Endothelial cell of umbilical vein (primary cell): ENCODE data around the gene SLCO3A1. TPM values are rescaled to one million over a fixed set of nuclear protein-coding genes. Genes with fewer than 3 reads are reported as not detected.

Source experiments
- BruUV-seq: library from RNA; stranded (reverse); fragments of 400-500 nt; replicated peaks from 2 replicates; lab custom pipeline; 2021; lab: Mats Ljungman, UMichigan
- CTCF ChIA-PET: fragments of 300-600, 350-600 bp; sonication (Branson Sonifier 250); formaldehyde crosslinking; loops from one replicate; lab custom pipeline; 2021; ENCODE audit warnings: antibody characterized with exemption, inconsistent platforms; lab: Charles Lee
- POLR2A ChIA-PET: fragments of 300-600, 350-600 bp; sonication (Branson Sonifier 250); formaldehyde crosslinking; loops from one replicate; lab custom pipeline; 2021; ENCODE audit warnings: antibody characterized with exemption, inconsistent platforms; lab: Charles Lee
- DNase-seq: peaks from one replicate; pipeline ENCODE4 v3.0.0-alpha.2; 2011; ENCODE audit warnings: low read depth, low spot score
- FAIRE-seq: peaks from 2 replicates; lab custom pipeline; 2011; peaks lifted over from hg19 to GRCh38; lab: Jason Lieb, UNC
- H2AFZ ChIP-seq: 2 replicates; pipeline ENCODE4 v1.6.0; 2012; ENCODE audit warnings: low read depth, low read length, control low read depth, inconsistent platforms
- H3K27ac ChIP-seq: 2 replicates; pipeline ENCODE4 v1.5.1; 2011; ENCODE audit warnings: low read depth, mild to moderate bottlenecking, control low read depth, low read length, moderate library complexity; ENCODE audit not compliant: insufficient read depth
- H3K27me3 ChIP-seq, 2 experiments: 2 replicates each; pipeline versions ENCODE4 v1.6.0 to v1.6.1; 2011; ENCODE audit warnings: low read length in 2 of 2, mixed read lengths in 1 of 2; ENCODE audit not compliant: control insufficient read depth in 2 of 2, insufficient read depth in 2 of 2
- H3K36me3 ChIP-seq, 2 experiments: 2 replicates in 1 of 2; 3 replicates in 1 of 2; pipeline ENCODE4 v1.5.1; 2011; ENCODE audit warnings: low read length in 2 of 2, mild to moderate bottlenecking in 1 of 2, moderate library complexity in 1 of 2; ENCODE audit not compliant: control insufficient read depth in 2 of 2, insufficient read depth in 2 of 2; ENCODE audit errors: extremely low read depth in 1 of 2
- H3K4me1 ChIP-seq: 3 replicates; pipeline ENCODE4 v1.5.1; 2011; ENCODE audit warnings: mild to moderate bottlenecking, low read length; ENCODE audit not compliant: control insufficient read depth, insufficient read depth; ENCODE audit errors: extremely low read depth
- H3K4me2 ChIP-seq: 2 replicates; pipeline ENCODE4 v1.6.1; 2011; ENCODE audit warnings: low read length, control low read depth, mixed read lengths; ENCODE audit not compliant: insufficient read depth
- H3K4me3 ChIP-seq, 3 experiments: fragments of 200-600 bp in 1 of 3; sonication (generic), shearing (Covaris generic) in 1 of 3; replicated peaks in 1 of 3; 2 replicates each; pipeline ENCODE4 v1.5.1; 2011 to 2016; ENCODE audit warnings: control low read depth in 3 of 3, low read length in 3 of 3, mild to moderate bottlenecking in 2 of 3, inconsistent platforms in 1 of 3, low read depth in 1 of 3, moderate library complexity in 1 of 3; ENCODE audit not compliant: insufficient read depth in 1 of 3
- H3K79me2 ChIP-seq: 2 replicates; pipeline ENCODE4 v1.6.0; 2012; ENCODE audit warnings: low read length, inconsistent platforms; ENCODE audit not compliant: control insufficient read depth, insufficient read depth
- H3K9ac ChIP-seq: replicated peaks from 2 replicates; pipeline ENCODE3; 2011; ENCODE audit warnings: low read length, control low read depth; ENCODE audit not compliant: insufficient read depth; ENCODE audit errors: extremely low read depth
- H3K9me1 ChIP-seq: replicated peaks from 3 replicates; pipeline ENCODE4 v1.6.0; 2011; ENCODE audit warnings: mild to moderate bottlenecking, low read length; ENCODE audit not compliant: control insufficient read depth, insufficient read depth; ENCODE audit errors: extremely low read depth
- H3K9me3 ChIP-seq: replicated peaks from 2 replicates; pipeline ENCODE4 v1.5.1; 2012; ENCODE audit warnings: low read length, inconsistent platforms; ENCODE audit not compliant: control insufficient read depth, insufficient read depth
- H4K20me1 ChIP-seq: replicated peaks from 2 replicates; pipeline ENCODE3; 2011; ENCODE audit warnings: mild to moderate bottlenecking, low read length; ENCODE audit not compliant: control insufficient read depth, insufficient read depth; ENCODE audit errors: extremely low read depth
- EZH2 ChIP-seq: IDR thresholded peaks from 2 replicates; pipeline ENCODE4 v1.6.1; 2012; ENCODE audit warnings: borderline replicate concordance, low read depth, mild to moderate bottlenecking, moderate library complexity, low read length, inconsistent platforms; ENCODE audit not compliant: severe bottlenecking
- FOS ChIP-seq: IDR thresholded peaks from 2 replicates; pipeline ENCODE4 v1.6.1; 2011; ENCODE audit warnings: mild to moderate bottlenecking, low read length, moderate library complexity, borderline replicate concordance; ENCODE audit not compliant: insufficient read depth
- GATA2 ChIP-seq: IDR thresholded peaks from 2 replicates; pipeline ENCODE4 v1.7.0; 2011; ENCODE audit warnings: low read depth, mild to moderate bottlenecking, moderate library complexity, mixed read lengths, low read length; ENCODE audit not compliant: insufficient read length, insufficient read depth
- JUN ChIP-seq: IDR thresholded peaks from 2 replicates; pipeline ENCODE4 v1.6.1; 2011; ENCODE audit warnings: borderline replicate concordance, low read depth; ENCODE audit not compliant: insufficient read length, insufficient read depth
- MYC ChIP-seq: IDR thresholded peaks from one replicate; pipeline ENCODE4 v1.6.1; 2011; ENCODE audit warnings: mild to moderate bottlenecking, low read depth, low read length
- POLR2A ChIP-seq: IDR thresholded peaks from 2 replicates; pipeline ENCODE4 v1.6.1; 2012; ENCODE audit warnings: low read depth, mild to moderate bottlenecking, control low read depth, low read length
- POLR2AphosphoS5 ChIP-seq: IDR thresholded peaks from 2 replicates; pipeline ENCODE4 v1.6.1; 2012; ENCODE audit warnings: low read depth, mild to moderate bottlenecking, control low read depth, low read length, moderate library complexity; ENCODE audit not compliant: insufficient read depth
- dilution Hi-C: fragments of 300-500 bp; cut with MboI; formaldehyde crosslinking; loops from one replicate; pipeline ENCODE4 v1.15.0; 2019; ENCODE audit warnings: low sequenced_read_pairs; ENCODE audit not compliant: extremely low pct_ligation_motif_present
- intact Hi-C: fragments of 100-400 bp; cut with micrococcal nuclease; formaldehyde crosslinking; loops from one replicate; pipeline ENCODE4 v1.10.0; 2022
- polyA plus RNA-seq, 4 experiments: library from polyadenylated mRNA; depleted of rRNA in 3 of 4; stranded (reverse) in 3 of 4; unstranded in 1 of 4; fragments of >200 nt; gene quantifications; 2 replicates each; pipeline versions ENCODE4 v1.2.1 to v1.2.3, GENCODE V29; 2011 to 2012; ENCODE audit warnings: missing spikeins in 1 of 4
- total RNA-seq: library from RNA; stranded (reverse); gene quantifications from 2 replicates; pipeline ENCODE4 v1.2.3, GENCODE V29; 2021
- TF ChIP-seq, protein P1 (sequence below): IDR thresholded peaks from 2 replicates; pipeline ENCODE4 v1.6.1; 2011; ENCODE audit not compliant: insufficient read depth, insufficient read length
- TF ChIP-seq, protein P2 (sequence below), 2 donors: IDR thresholded peaks; 1 replicate in 1 of 2; 2 replicates in 1 of 2; pipeline ENCODE4 v1.5.1; 2011; ENCODE audit warnings: low read length in 2 of 2, mild to moderate bottlenecking in 2 of 2, moderate library complexity in 2 of 2, control low read depth in 1 of 2, inconsistent platforms in 1 of 2, low read depth in 1 of 2; ENCODE audit not compliant: insufficient read depth in 1 of 2; ENCODE audit errors: extremely low read depth in 1 of 2

SLCO3A1 gene
- total and polyA plus RNA-seq, 2 donors (not counting 3 experiments of a cell fraction or from before 2014, with no cell fraction given) = 0.88 to 0.92 TPM

DNA sequence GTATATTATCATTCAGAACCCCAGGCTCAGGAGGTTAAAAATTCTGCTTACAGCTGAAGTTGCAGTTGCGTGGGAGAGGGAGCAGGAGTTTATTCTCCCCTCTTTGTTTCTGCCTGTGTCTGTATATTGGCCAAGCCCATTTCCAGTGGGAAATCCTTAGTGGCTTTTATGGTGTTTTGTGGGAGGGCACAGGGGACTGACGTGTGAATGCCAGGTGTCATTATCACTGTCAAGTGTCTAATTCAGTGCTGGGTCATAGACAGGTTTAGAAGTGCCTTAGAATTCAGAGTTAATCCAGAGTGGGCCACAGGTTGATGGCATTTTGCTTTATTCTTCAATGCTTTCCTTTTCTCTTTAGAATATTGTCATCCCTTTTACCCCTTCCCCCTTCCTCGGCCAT, 33.4 kb downstream of the SLCO3A1 start:
- no peak for DNase-seq
- intact Hi-C loops = no loop called here
- dilution Hi-C loops = no loop called here
- CTCF ChIA-PET = no interaction called here
- no peaks in the 10 kb centered on the region for H3K9me3 ChIP-seq
- FAIRE-seq = no peak
- no peak overlapping the region for H3K4me3 ChIP-seq
- BruUV-seq = no TSS peak
- no peaks in the 10 kb centered on the region for H3K4me1 ChIP-seq
- no peaks in the 10 kb centered on the region for H3K36me3 ChIP-seq
- POLR2A ChIA-PET = no interaction called here
- no peak overlapping the region for H3K27ac ChIP-seq
- no peak overlapping the region for H3K4me2 ChIP-seq
- H3K27me3 ChIP-seq = no peaks in the 10 kb centered on the region
- no peaks in the 10 kb centered on the region for H3K79me2 ChIP-seq
- H3K9ac ChIP-seq = no peak overlapping the region
- no peaks in the 10 kb centered on the region for H4K20me1 ChIP-seq
- H2AFZ ChIP-seq = no peak overlapping the region
- H3K9me1 ChIP-seq = no peaks in the 10 kb centered on the region
- TF ChIP-seq EZH2 (no peak), GATA2 (no peak), MYC (no peak), POLR2AphosphoS5 (no peak), JUN (no peak), POLR2A (no peak), FOS (no peak)
- TF ChIP-seq, protein P1, sequence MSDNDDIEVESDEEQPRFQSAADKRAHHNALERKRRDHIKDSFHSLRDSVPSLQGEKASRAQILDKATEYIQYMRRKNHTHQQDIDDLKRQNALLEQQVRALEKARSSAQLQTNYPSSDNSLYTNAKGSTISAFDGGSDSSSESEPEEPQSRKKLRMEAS = no peak
- TF ChIP-seq, protein P2, sequence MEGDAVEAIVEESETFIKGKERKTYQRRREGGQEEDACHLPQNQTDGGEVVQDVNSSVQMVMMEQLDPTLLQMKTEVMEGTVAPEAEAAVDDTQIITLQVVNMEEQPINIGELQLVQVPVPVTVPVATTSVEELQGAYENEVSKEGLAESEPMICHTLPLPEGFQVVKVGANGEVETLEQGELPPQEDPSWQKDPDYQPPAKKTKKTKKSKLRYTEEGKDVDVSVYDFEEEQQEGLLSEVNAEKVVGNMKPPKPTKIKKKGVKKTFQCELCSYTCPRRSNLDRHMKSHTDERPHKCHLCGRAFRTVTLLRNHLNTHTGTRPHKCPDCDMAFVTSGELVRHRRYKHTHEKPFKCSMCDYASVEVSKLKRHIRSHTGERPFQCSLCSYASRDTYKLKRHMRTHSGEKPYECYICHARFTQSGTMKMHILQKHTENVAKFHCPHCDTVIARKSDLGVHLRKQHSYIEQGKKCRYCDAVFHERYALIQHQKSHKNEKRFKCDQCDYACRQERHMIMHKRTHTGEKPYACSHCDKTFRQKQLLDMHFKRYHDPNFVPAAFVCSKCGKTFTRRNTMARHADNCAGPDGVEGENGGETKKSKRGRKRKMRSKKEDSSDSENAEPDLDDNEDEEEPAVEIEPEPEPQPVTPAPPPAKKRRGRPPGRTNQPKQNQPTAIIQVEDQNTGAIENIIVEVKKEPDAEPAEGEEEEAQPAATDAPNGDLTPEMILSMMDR (IDR thresholded peaks at IDR 0.05; ENCODE audit: extremely low read depth in 1 of 2, insufficient read depth in 1 of 2, low read depth in 1 of 2, low read length in 2 of 2) = no peak
